Gastrocnemius medialis (tissue), 4 donors: ENCODE measurements around the gene TCEA2. TPM values are rescaled to one million over a fixed set of nuclear protein-coding genes. Genes with fewer than 3 reads are reported as not detected.

Experiments used
- ATAC-seq, 2 donors: fragments of 150-250 bp; one replicate each; pipeline ENCODE4 v1.9.1; 2016
- DNase-seq, 2 donors: peaks; one replicate each; pipeline ENCODE4 v3.0.0-alpha.2; 2019
- H3K27ac ChIP-seq, 4 donors: fragments of 200-600 bp; sonication (generic); 1 replicate in 1 of 4; 2 replicates in 3 of 4; pipeline ENCODE4 v1.5.1; 2016 to 2018; ENCODE audit warnings: mild to moderate bottlenecking in 2 of 4, moderate library complexity in 1 of 4
- H3K27me3 ChIP-seq, 3 donors: fragments of 200-600 bp; sonication (generic) in 2 of 3; 1 replicate in 1 of 3; 2 replicates in 2 of 3; pipeline versions ENCODE4 v1.5.1 to v1.6.0; 2016 to 2019; ENCODE audit warnings: mild to moderate bottlenecking in 1 of 3, moderate library complexity in 1 of 3
- H3K36me3 ChIP-seq, 2 donors: fragments of 200-600 bp; sonication (generic) in 1 of 2; one replicate each; pipeline ENCODE4 v1.5.1; 2017 to 2018
- H3K4me1 ChIP-seq, 2 donors: fragments of 200-600 bp; sonication (generic) in 1 of 2; one replicate each; pipeline ENCODE4 v1.5.1; 2016 to 2017; ENCODE audit warnings: mild to moderate bottlenecking in 2 of 2
- H3K4me3 ChIP-seq, 4 donors: fragments of 200-600 bp; sonication (generic) in 3 of 4; 1 replicate in 1 of 4; 2 replicates in 3 of 4; pipeline ENCODE4 v1.5.1; 2016 to 2019; ENCODE audit warnings: mild to moderate bottlenecking in 2 of 4
- H3K9me3 ChIP-seq, 3 donors: fragments of 200-600 bp; sonication (generic) in 2 of 3; 1 replicate in 1 of 3; 2 replicates in 2 of 3; pipeline ENCODE4 v1.5.1; 2016 to 2019
- CTCF ChIP-seq, 5 experiments: fragments of 450-650 bp in 3 of 5; fragments of 200-600 bp in 2 of 5; sonication (generic) in 2 of 5; IDR thresholded peaks in 4 of 5; conservative IDR thresholded peaks in 1 of 5; 1 replicate in 4 of 5; 2 replicates in 1 of 5; pipeline ENCODE4 v1.5.1; 2016 to 2019; ENCODE audit warnings: antibody characterized with exemption in 5 of 5, mild to moderate bottlenecking in 3 of 5, moderate library complexity in 3 of 5
- POLR2A ChIP-seq, 2 donors: fragments of 450-650 bp; IDR thresholded peaks; one replicate each; pipeline ENCODE4 v1.6.1; 2017; ENCODE audit warnings: antibody characterized with exemption in 2 of 2, mild to moderate bottlenecking in 2 of 2, moderate library complexity in 2 of 2
- in situ Hi-C, 4 donors: fragments of 200-750 bp; cut with MboI; loops; one replicate each; pipeline versions ENCODE4 v1.15.0 to v1.8.0; 2017; ENCODE audit warnings: low sequenced_read_pairs in 4 of 4
- intact Hi-C: fragments of 100-400 bp; cut with DNase I; formaldehyde crosslinking; loops from one replicate; pipeline ENCODE4 v1.15.1; 2023; ENCODE audit warnings: low total_unique reads
- total RNA-seq, 4 donors: library from RNA; depleted of rRNA; stranded (reverse); fragments of >200 nt; gene quantifications; one replicate each; pipeline versions ENCODE4 v1.1.0 to v1.2.3, GENCODE V29; 2016

TCEA2 gene
- total RNA-seq, 4 donors from 2014 or later: 8.4 to 21.0 (median 8.8) TPM

GRCh38 chr20:64070244-64070993, 7.4 kb downstream of the TCEA2 start:
- no peaks in the 10 kb centered on the region for H3K9me3 ChIP-seq
- no peaks in the 10 kb centered on the region for H3K4me1 ChIP-seq
- no peaks in the 10 kb centered on the region for H3K27me3 ChIP-seq
- ATAC-seq (no peak), DNase-seq (no peak)
- no peaks in the 10 kb centered on the region for H3K36me3 ChIP-seq
- TF ChIP-seq POLR2A (IDR thresholded peaks at IDR 0.05) (no peak), CTCF (IDR thresholded peaks at IDR 0.05 in 4 of 5, conservative IDR thresholded peaks at IDR 0.05 in 1 of 5) (no peak)
- no peak overlapping the region for H3K4me3 ChIP-seq
- intact Hi-C loops: no loop called here
- no peak overlapping the region for H3K27ac ChIP-seq
- in situ Hi-C loops: no loop called here

DNA sequence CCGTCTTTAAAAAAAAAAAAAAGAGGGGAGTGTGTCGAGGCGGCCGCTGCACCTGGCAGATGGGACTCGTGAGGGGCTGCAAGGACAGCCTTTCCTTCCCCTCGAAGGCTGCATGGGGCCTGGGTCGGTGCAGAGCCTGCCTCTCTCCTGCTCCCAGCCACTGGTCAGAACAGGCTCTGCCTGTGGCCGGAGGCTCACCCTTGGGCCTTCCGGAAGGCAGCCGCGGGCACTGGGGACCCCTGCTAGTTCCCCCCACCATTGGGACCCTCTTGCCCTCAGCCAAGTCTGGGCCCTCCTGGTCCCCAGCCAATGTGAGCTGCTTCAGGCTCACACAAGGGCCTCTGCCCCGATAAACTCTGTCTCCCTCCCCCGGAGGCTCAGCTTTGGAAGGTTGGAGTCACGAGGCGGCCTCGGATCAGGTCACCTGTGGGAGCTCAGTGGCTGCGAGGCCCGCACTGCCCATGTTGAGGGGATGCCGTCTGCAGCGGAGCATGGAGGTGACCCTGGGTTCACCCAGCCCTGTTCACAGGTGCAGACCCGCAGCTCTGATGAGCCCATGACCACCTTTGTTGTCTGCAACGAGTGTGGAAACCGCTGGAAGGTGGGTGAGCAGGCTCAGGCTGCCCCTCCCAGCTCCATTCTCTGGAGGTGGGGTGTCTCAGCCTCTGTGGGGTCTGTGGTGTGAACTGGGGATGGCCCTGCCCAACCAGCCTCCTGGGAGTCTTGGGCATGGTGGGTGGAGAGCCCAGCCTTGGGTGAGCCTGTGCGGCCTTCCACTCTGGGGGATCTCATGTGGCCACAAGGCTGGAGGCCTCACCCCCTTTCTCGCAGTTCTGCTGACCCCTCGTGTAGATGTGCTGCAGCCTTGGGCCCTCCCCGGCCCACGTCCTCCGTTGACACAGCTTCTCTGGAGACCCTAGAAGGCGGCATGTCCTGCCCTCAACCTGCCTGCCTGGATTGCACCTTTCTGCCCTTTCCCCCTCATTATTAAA, 8.6 kb downstream of the TCEA2 start:
- Histone ChIP-seq H3K4me1 (no peaks in the 10 kb centered on the region), H3K4me3 (no peak overlapping the region), H3K27ac (no peak overlapping the region), H3K36me3 (no peaks in the 10 kb centered on the region), H3K9me3 (no peaks in the 10 kb centered on the region), H3K27me3 (no peaks in the 10 kb centered on the region)
- in situ Hi-C loops (no loop called here), intact Hi-C loops (no loop called here)
- DNase-seq (no peak), ATAC-seq (no peak)
- TF ChIP-seq CTCF (IDR thresholded peaks at IDR 0.05 in 4 of 5, conservative IDR thresholded peaks at IDR 0.05 in 1 of 5) (no peak), POLR2A (IDR thresholded peaks at IDR 0.05) (no peak)

DNA sequence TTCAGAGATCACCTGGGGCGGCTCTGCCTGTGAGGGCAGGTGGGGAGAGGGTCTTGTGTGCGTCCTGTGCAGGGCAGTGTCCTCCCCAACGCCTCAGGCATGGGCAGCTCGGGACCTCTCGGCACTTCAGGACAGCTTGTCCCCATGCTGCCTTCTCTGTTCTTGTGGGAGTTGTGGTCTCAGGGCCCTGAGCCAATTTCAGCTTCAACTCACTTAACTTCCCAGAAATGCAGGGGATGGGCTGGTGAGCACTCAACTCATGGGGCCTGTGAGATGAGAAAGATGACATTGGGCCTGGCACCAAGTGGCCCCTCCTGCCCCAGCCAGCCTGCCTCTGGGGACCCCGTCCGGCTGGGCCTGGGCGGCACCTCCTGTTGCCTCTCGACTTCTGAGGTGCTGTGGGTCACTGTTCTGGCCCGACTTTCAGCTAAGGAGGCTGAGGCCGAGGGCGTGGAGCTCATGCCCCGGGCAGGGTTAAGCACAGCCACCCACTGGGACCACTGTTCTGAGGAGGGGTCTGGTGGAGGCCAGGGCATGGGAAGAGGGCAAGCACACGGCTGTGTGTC, 9.6 kb downstream of the TCEA2 start:
- no peak overlapping the region for H3K27ac ChIP-seq
- H3K4me3 ChIP-seq: no peak overlapping the region
- no peaks in the 10 kb centered on the region for H3K27me3 ChIP-seq
- in situ Hi-C loops: no loop called here
- ATAC-seq (no peak), DNase-seq (no peak)
- TF ChIP-seq POLR2A (IDR thresholded peaks at IDR 0.05): no peak
- TF ChIP-seq CTCF (IDR thresholded peaks at IDR 0.05 in 4 of 5, conservative IDR thresholded peaks at IDR 0.05 in 1 of 5): no peak
- intact Hi-C loops: no loop called here
- no peaks in the 10 kb centered on the region for H3K9me3 ChIP-seq
- no peaks in the 10 kb centered on the region for H3K36me3 ChIP-seq
- H3K4me1 ChIP-seq: no peaks in the 10 kb centered on the region

DNA sequence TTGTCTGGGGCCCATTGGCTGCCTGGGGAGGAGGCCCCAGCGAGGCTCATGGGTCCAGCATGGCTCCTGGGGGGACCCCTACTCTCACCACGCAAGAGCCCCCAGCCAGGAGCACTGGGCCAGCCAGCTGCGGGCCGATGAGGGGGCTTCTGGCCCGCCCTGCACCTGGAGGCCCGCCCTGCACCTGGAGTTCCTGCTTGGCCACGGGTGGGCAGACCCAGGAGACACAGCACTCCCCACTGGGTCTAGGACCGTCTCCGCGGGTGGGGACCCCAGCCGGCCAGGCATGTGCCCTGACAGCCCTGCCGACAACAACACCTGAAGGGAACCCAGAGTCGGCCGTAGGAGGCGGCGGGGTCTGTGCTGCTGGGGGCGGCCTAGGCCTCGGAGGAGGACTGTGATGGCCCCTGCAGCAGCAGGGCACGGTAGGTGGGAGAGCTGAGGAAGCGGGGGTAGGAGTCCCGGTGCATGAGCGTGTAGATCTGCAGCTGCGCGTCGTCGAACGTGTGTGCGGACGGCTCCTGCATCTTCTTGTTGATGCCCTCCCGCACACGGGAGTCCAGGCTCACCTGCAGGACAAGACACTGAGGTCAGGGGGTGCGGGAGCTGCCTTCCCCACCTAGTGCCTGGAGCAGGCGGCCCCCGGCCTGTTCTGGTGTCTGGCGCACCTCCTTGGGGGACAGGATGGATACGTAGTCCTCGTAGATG, 10.6 kb downstream of the TCEA2 start:
- H3K4me1 ChIP-seq: peaks cover 3 to 6% of the 10 kb centered on the region in 2 donors
- no peak for ATAC-seq
- intact Hi-C loops: no loop called here
- no peak overlapping the region for H3K27ac ChIP-seq
- TF ChIP-seq CTCF (IDR thresholded peaks at IDR 0.05 in 4 of 5, conservative IDR thresholded peaks at IDR 0.05 in 1 of 5) (no peak), POLR2A (IDR thresholded peaks at IDR 0.05) (no peak)
- no peak overlapping the region for H3K4me3 ChIP-seq
- H3K27me3 ChIP-seq: peaks cover 0 to 2% (median 0%) of the 10 kb centered on the region in 3 donors
- in situ Hi-C loops: no loop called here
- H3K9me3 ChIP-seq: no peaks in the 10 kb centered on the region
- H3K36me3 ChIP-seq: no peaks in the 10 kb centered on the region
- no peak for DNase-seq
